Measurements from ENCODE around the gene UBE3B.

DNA sequence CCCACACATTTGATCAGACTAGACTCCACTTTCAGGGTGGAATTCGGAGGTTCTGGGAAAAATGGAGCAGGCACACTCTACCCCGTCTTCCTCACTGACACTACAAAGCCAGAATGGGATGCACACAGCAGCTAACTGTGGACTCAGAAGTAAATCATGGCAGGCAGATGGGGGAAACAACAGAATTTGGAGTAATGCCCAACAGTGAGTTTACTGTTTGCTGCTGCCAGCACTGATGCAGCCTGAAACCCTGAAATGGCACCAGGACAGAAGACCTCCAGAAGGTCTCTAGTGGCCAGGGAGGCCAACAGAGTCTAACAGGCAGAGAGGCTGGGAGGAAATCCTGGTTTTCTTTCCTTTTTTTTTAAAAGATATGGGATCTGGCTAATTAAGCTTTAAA, 24.9 kb upstream of the UBE3B start:
- TF ChIP-seq POLR2A (IDR thresholded peaks at IDR 0.05) (no peak), CTCF (IDR thresholded peaks at IDR 0.05) (no peak), EP300 (IDR thresholded peaks at IDR 0.05) (no peak)
